SH-SY5Y (cell line): ENCODE data around the gene DAAM1.

Source experiments
- GATA2 ChIP-seq: IDR thresholded peaks from 2 replicates; pipeline ENCODE4 v1.6.1; 2011; ENCODE audit warnings: mild to moderate bottlenecking, low read depth, low read length
- GATA3 ChIP-seq: IDR thresholded peaks from 2 replicates; pipeline ENCODE4 v1.6.1; 2011; ENCODE audit warnings: low read depth, mild to moderate bottlenecking, low read length, moderate library complexity

DNA sequence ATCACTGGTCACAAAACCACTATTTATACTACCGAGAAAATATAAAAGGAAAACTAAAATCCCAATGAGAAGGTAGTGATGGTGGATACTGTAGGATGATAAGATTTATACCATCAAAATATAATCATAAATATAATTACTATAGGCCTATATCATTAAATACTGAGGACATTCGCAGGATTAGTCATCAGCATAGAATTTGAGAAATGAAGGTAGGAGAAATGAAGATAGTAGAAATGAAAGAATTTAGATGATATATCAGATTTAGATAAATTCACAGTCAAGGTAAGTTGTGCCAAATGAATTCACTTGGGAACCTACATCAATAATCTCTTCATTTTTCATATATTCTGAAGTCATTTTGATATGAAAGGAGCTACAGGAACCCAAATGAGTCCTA, 82.8 kb downstream of the DAAM1 start:
- TF ChIP-seq GATA2 (no peak), GATA3 (no peak)
